SK-N-SH (cell line): Measurements from ENCODE around the gene IGFBP3. TPM values are rescaled to one million over a fixed set of nuclear protein-coding genes. Genes with fewer than 3 reads are reported as not detected.

Source experiments
- CTCF ChIA-PET: fragments of 300-600, 350-600 bp; formaldehyde crosslinking; extraction: SDS; loops from one replicate; lab custom pipeline; 2021; lab: Yijun Ruan, JAX
- POLR2A ChIA-PET: fragments of 350-600 bp; sonication (Branson Sonifier 250); formaldehyde crosslinking; extraction: SDS; loops from one replicate; lab custom pipeline; 2020; ENCODE audit warnings: antibody characterized with exemption, inconsistent platforms; lab: Yijun Ruan, JAX
- DNase-seq: peaks from one replicate; pipeline ENCODE4 v3.0.0; 2012
- H2AFZ ChIP-seq: fragments of 200-600 bp; sonication (generic); 2 replicates; pipeline ENCODE4 v1.8.1; 2016; ENCODE audit warnings: antibody characterized with exemption, mild to moderate bottlenecking, low read depth
- H3F3A ChIP-seq: fragments of 200-600 bp; sonication (generic); replicated peaks from 2 replicates; pipeline ENCODE3; 2016; ENCODE audit warnings: antibody characterized with exemption, mild to moderate bottlenecking; ENCODE audit not compliant: insufficient read depth
- H3K27ac ChIP-seq, 2 experiments: fragments of 200-500 bp in 1 of 2; fragments of 200-600 bp in 1 of 2; sonication (Bioruptor generic) in 1 of 2; sonication (generic), shearing (Covaris generic) in 1 of 2; 2 replicates each; pipeline versions ENCODE4 v1.5.1 to v1.6.1; 2014 to 2016; ENCODE audit warnings: low read depth in 2 of 2, inconsistent platforms in 1 of 2, low read length in 1 of 2, mild to moderate bottlenecking in 1 of 2, mixed read lengths in 1 of 2
- H3K27me3 ChIP-seq: fragments of 200-600 bp; sonication (generic), shearing (Covaris generic); 2 replicates; pipeline ENCODE4 v1.6.1; 2016; ENCODE audit warnings: mixed run types; ENCODE audit not compliant: insufficient read depth
- H3K36me3 ChIP-seq, 2 experiments: fragments of 200-500 bp in 1 of 2; fragments of 200-600 bp in 1 of 2; sonication (Bioruptor generic) in 1 of 2; sonication (generic) in 1 of 2; replicated peaks in 1 of 2; 2 replicates each; pipeline versions ENCODE3 to v1.5.1; 2014 to 2016; ENCODE audit warnings: low read length in 1 of 2, mild to moderate bottlenecking in 1 of 2; ENCODE audit not compliant: insufficient read depth in 2 of 2, control insufficient read depth in 1 of 2
- H3K4me1 ChIP-seq, 2 experiments: fragments of 200-500 bp in 1 of 2; fragments of 200-600 bp in 1 of 2; sonication (Bioruptor generic) in 1 of 2; sonication (generic), shearing (Covaris generic) in 1 of 2; 2 replicates each; pipeline versions ENCODE4 v1.5.1 to v1.6.1; 2014 to 2016; ENCODE audit warnings: low read depth in 1 of 2, low read length in 1 of 2, mixed run types in 1 of 2; ENCODE audit not compliant: insufficient read depth in 2 of 2, control insufficient read depth in 1 of 2
- H3K4me2 ChIP-seq: fragments of 200-600 bp; sonication (generic), shearing (Covaris generic); 2 replicates; pipeline ENCODE4 v1.6.1; 2017; ENCODE audit warnings: mixed run types
- H3K4me3 ChIP-seq, 2 experiments: fragments of 200-500 bp in 1 of 2; fragments of 200-600 bp in 1 of 2; sonication (Bioruptor generic) in 1 of 2; sonication (generic), shearing (Covaris generic) in 1 of 2; 2 replicates each; pipeline versions ENCODE4 v1.5.1 to v1.8.1; 2014 to 2016; ENCODE audit warnings: low read depth in 2 of 2, inconsistent platforms in 1 of 2, low read length in 1 of 2, mild to moderate bottlenecking in 1 of 2, mixed read lengths in 1 of 2, moderate library complexity in 1 of 2
- H3K79me2 ChIP-seq: fragments of 200-600 bp; sonication (generic); 2 replicates; pipeline ENCODE4 v1.8.1; 2017; ENCODE audit warnings: mild to moderate bottlenecking; ENCODE audit not compliant: insufficient read depth
- H3K9ac ChIP-seq: fragments of 200-600 bp; sonication (generic); 2 replicates; pipeline ENCODE4 v1.6.1; 2017; ENCODE audit warnings: mixed run types
- H3K9me2 ChIP-seq: fragments of 200-600 bp; sonication (generic); 2 replicates; pipeline ENCODE4 v1.6.1; 2017; ENCODE audit warnings: mixed run types
- H3K9me3 ChIP-seq: fragments of 200-600 bp; sonication (generic); 2 replicates; pipeline ENCODE4 v1.6.1; 2017; ENCODE audit warnings: mixed run types, mild to moderate bottlenecking, moderate library complexity
- H4K20me1 ChIP-seq: fragments of 200-600 bp; sonication (generic); 2 replicates; pipeline ENCODE4 v1.6.1; 2017; ENCODE audit warnings: mild to moderate bottlenecking, mixed run types; ENCODE audit not compliant: insufficient read depth
- ELF1 ChIP-seq: IDR thresholded peaks from 2 replicates; pipeline ENCODE4 v1.4.0; 2012
- EZH2phosphoT487 ChIP-seq: fragments of 200-600 bp; sonication (generic); IDR thresholded peaks from 2 replicates; pipeline ENCODE4 v1.6.1; 2017; ENCODE audit warnings: low read depth, mixed run types, mild to moderate bottlenecking, antibody characterized with exemption, moderate library complexity, borderline replicate concordance
- FOXM1 ChIP-seq: IDR thresholded peaks from 2 replicates; pipeline ENCODE4 v1.4.0; 2012; ENCODE audit warnings: low read depth, mild to moderate bottlenecking
- JUND ChIP-seq: IDR thresholded peaks from 2 replicates; pipeline ENCODE4 v1.4.0; 2012
- NRF1 ChIP-seq: IDR thresholded peaks from 2 replicates; pipeline ENCODE4 v1.6.1; 2012; ENCODE audit warnings: low read depth, mild to moderate bottlenecking, low read length
- TAF1 ChIP-seq: IDR thresholded peaks from 2 replicates; pipeline ENCODE4 v1.6.1; 2012; ENCODE audit warnings: low read depth, mild to moderate bottlenecking, low read length, moderate library complexity, borderline replicate concordance
- TCF12 ChIP-seq: IDR thresholded peaks from 2 replicates; pipeline ENCODE4 v1.4.0; 2012
- TEAD4 ChIP-seq: IDR thresholded peaks from 2 replicates; pipeline ENCODE4 v1.4.0; 2012; ENCODE audit warnings: mild to moderate bottlenecking, borderline replicate concordance; ENCODE audit not compliant: insufficient read depth
- YY1 ChIP-seq: IDR thresholded peaks from 2 replicates; pipeline ENCODE4 v1.4.0; 2012; ENCODE audit warnings: low read depth, mild to moderate bottlenecking
- WGBS: methylation state at CpG from one replicate; pipeline ENCODE4 v1.1.6; 2017; ENCODE audit warnings: low lambda C conversion rate; 5-methylcytosine and 5-hydroxymethylcytosine counted together
- polyA plus RNA-seq, 3 experiments: library from polyadenylated mRNA; depleted of rRNA; stranded (reverse); fragments of >200 nt; gene quantifications; 2 replicates each; pipeline ENCODE4 v1.2.3, GENCODE V29; 2012
- TF ChIP-seq, protein P1 (sequence below): IDR thresholded peaks from 2 replicates; pipeline ENCODE4 v1.4.0; 2012; ENCODE audit warnings: low read depth
- TF ChIP-seq, protein P2 (sequence below): fragments of 150-350 bp; IDR thresholded peaks from 2 replicates; pipeline ENCODE4 v1.6.1; 2017; ENCODE audit warnings: antibody characterized with exemption, low read length, low read depth, borderline replicate concordance
- TF ChIP-seq, protein P3 (sequence below): fragments of 200-600 bp; sonication (generic); IDR thresholded peaks from 2 replicates; pipeline ENCODE4 v1.6.1; 2017; ENCODE audit warnings: antibody characterized with exemption, mild to moderate bottlenecking, moderate library complexity
- TF ChIP-seq, protein P4 (sequence below): fragments of 150-350 bp; IDR thresholded peaks from 2 replicates; pipeline ENCODE4 v1.6.1; 2016; ENCODE audit warnings: mild to moderate bottlenecking, low read depth, low read length

Gene IGFBP3
- polyA plus RNA-seq, 1 of the 3 experiments (the other 2 are of a cell fraction) = 51.2 TPM

DNA sequence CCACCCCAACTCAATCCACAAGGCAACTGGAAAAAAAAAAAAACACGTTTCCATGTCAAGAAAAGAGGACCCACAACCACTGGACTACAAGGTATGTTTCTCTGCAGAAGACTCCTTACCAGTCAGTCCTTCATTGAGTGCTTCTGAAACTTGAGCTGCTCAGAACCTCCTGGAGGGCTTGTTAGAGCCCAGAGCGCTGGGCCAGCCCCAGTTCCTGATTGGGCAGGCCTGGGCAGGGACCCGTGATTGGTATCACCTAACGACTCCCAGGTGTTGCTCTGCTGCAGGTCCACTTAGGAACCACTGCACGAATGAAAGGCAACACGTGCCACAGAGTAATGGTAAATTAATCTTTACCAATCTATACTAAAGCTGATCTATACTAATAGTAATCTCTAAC is 47.7 kb downstream of the IGFBP3 start:
- POLR2A ChIA-PET = interaction anchor here (0.7 kb wide), 1 partner anchor 504 kb away, joined by 3 read pairs; no protein-coding TSS in a partner anchor
- CTCF ChIA-PET = interaction anchor here (0.7 to 1.7 kb wide), 5 partner anchors 8 to 49 kb away, joined by 3 read pairs; no protein-coding TSS in a partner anchor
- 86% methylated on average over 6 of the region's 6 CpGs for WGBS

DNA sequence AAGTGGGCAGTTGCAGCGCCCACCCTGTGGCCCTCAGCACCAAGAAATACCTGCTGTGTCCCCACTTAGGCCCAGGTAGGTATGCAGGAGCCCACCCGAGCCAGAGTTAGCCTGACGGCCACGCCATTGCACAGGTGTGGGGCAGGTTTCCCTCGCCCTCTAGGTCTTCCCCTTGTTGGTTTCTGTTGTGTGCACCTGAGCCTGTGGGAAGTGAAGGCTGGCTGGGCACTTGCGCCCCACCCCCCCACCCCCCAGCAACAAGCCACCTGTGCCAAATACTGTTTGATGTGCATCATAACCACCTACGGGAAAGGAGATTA is 48.1 kb downstream of the IGFBP3 start, which contains the start of gene CCDC201:
CCDC201 (minus strand) TSS at position 48 of the 320 bp plus-strand sequence. CDS start 75 bp downstream, outside the sequence.
- TF ChIP-seq TCF12 = no peak
- TF ChIP-seq, protein P1, sequence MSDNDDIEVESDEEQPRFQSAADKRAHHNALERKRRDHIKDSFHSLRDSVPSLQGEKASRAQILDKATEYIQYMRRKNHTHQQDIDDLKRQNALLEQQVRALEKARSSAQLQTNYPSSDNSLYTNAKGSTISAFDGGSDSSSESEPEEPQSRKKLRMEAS = no peak
- TF ChIP-seq TEAD4 = no peak
- no peak for TF ChIP-seq TAF1
- TF ChIP-seq, protein P2, sequence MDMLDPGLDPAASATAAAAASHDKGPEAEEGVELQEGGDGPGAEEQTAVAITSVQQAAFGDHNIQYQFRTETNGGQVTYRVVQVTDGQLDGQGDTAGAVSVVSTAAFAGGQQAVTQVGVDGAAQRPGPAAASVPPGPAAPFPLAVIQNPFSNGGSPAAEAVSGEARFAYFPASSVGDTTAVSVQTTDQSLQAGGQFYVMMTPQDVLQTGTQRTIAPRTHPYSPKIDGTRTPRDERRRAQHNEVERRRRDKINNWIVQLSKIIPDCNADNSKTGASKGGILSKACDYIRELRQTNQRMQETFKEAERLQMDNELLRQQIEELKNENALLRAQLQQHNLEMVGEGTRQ = no peak
- no peak for TF ChIP-seq YY1
- TF ChIP-seq, protein P3, sequence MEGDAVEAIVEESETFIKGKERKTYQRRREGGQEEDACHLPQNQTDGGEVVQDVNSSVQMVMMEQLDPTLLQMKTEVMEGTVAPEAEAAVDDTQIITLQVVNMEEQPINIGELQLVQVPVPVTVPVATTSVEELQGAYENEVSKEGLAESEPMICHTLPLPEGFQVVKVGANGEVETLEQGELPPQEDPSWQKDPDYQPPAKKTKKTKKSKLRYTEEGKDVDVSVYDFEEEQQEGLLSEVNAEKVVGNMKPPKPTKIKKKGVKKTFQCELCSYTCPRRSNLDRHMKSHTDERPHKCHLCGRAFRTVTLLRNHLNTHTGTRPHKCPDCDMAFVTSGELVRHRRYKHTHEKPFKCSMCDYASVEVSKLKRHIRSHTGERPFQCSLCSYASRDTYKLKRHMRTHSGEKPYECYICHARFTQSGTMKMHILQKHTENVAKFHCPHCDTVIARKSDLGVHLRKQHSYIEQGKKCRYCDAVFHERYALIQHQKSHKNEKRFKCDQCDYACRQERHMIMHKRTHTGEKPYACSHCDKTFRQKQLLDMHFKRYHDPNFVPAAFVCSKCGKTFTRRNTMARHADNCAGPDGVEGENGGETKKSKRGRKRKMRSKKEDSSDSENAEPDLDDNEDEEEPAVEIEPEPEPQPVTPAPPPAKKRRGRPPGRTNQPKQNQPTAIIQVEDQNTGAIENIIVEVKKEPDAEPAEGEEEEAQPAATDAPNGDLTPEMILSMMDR = no peak
- no peak for TF ChIP-seq ELF1
- no peak for TF ChIP-seq NRF1
- Histone ChIP-seq H3K4me2 (no peak within 1 kb of the TSS), H4K20me1 (no peaks in the 10 kb centered on the region), H3K9me2 (no peaks in the 10 kb centered on the region), H3F3A (peaks cover 12% of the 10 kb centered on the region), H3K9ac (no peak within 1 kb of the TSS), H3K79me2 (no peaks in the 10 kb centered on the region), H3K27me3 (no peaks in the 10 kb centered on the region), H3K27ac (no peak within 1 kb of the TSS), H3K9me3 (no peaks in the 10 kb centered on the region), H3K36me3 (no peaks in the 10 kb centered on the region), H3K4me3 (no peak within 1 kb of the TSS), H2AFZ (no peak within 1 kb of the TSS), H3K4me1 (peaks cover 0 to 5% of the 10 kb centered on the region in 2 experiments; a peak in 3 of 4 replicates)
- 89% methylated on average over 7 of the region's 7 CpGs for WGBS
- ChIA-PET CTCF (interaction anchor here (0.7 to 1.7 kb wide), 2 partner anchors 8 to 9 kb away, joined by 3 read pairs; no protein-coding TSS in a partner anchor), POLR2A (no interaction called here)
- no peak for DNase-seq

More for the DNA sequence above, 47.7 kb downstream of the IGFBP3 start:
- H4K20me1 ChIP-seq = no peaks in the 10 kb centered on the region
- no peak overlapping the region for H3K4me2 ChIP-seq
- no peak overlapping the region for H3K9ac ChIP-seq
- H3K27ac ChIP-seq = no peak overlapping the region
- DNase-seq = peak; percentile 46
- no peak overlapping the region for H3K4me3 ChIP-seq
- H3K27me3 ChIP-seq = no peaks in the 10 kb centered on the region
- peaks cover 12% of the 10 kb centered on the region for H3F3A ChIP-seq
- H2AFZ ChIP-seq = no peak overlapping the region
- peaks cover 0 to 5% of the 10 kb centered on the region in 2 experiments; a peak in 3 of 4 replicates for H3K4me1 ChIP-seq
- H3K9me3 ChIP-seq = no peaks in the 10 kb centered on the region
- no peaks in the 10 kb centered on the region for H3K79me2 ChIP-seq
- no peaks in the 10 kb centered on the region for H3K36me3 ChIP-seq
- TF ChIP-seq ELF1 (no peak), JUND (no peak), FOXM1 (no peak), TEAD4 (no peak), EZH2phosphoT487 (no peak)
- TF ChIP-seq, protein P4, sequence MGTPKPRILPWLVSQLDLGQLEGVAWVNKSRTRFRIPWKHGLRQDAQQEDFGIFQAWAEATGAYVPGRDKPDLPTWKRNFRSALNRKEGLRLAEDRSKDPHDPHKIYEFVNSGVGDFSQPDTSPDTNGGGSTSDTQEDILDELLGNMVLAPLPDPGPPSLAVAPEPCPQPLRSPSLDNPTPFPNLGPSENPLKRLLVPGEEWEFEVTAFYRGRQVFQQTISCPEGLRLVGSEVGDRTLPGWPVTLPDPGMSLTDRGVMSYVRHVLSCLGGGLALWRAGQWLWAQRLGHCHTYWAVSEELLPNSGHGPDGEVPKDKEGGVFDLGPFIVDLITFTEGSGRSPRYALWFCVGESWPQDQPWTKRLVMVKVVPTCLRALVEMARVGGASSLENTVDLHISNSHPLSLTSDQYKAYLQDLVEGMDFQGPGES = no peak
- no peaks in the 10 kb centered on the region for H3K9me2 ChIP-seq
